ENCODE data around the gene PTPN6.

PTPN6 gene

DNA sequence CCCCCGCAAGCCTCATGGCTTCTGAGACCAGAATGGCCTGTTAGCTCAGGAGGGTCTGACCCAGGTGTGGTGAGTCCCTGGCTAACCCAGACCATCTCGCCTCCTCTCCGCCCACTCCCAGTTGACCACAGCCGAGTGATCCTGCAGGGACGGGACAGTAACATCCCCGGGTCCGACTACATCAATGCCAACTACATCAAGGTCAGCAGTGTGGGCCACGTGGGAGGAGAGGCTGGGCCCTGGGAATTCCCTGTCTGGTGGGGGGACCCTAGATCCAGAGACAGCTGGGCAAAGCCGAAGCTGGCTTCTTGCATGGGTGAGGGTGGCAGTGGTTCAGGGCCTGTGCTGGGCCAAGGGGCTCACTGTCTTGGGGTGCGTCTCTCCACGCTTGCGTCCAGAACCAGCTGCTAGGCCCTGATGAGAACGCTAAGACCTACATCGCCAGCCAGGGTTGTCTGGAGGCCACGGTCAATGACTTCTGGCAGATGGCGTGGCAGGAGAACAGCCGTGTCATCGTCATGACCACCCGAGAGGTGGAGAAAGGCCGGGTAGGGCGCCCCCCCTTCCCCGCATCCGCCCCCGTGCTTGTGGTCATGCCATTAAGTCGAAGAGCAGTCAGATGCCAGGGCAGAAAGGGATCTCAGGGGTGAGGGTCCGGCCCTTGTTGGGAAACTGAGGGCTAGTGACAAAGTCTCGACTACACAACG, 5.0 kb downstream of the PTPN6 start:
- no peak for DNase-seq (ENCODE audit: low spot score)

DNA sequence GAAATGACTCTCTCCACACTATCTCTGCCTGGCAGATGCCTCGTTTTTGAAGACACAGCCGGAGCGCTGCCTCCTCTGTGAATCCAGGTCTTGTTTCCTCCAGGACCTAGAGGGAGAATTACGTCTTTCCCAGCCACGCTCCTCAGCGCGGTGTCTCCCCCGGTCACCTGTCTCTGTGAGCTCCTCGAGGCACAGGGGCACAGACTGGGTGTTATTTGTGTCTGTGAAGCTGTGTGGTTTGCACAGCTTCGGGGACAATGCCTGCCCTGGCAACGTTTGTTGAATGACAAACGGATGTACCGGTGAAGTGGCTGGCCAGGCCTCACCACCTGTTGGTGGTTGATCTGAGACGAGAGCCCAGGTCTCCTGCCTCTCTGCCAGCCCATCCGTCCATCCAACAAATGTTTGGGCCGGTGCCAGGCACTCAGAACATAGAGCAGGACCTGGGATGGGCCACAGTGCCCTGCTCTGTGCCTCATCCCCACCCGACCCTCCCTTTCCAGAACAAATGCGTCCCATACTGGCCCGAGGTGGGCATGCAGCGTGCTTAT, 6.1 kb downstream of the PTPN6 start:
- DNase-seq (ENCODE audit: low spot score), result no peak

DNA sequence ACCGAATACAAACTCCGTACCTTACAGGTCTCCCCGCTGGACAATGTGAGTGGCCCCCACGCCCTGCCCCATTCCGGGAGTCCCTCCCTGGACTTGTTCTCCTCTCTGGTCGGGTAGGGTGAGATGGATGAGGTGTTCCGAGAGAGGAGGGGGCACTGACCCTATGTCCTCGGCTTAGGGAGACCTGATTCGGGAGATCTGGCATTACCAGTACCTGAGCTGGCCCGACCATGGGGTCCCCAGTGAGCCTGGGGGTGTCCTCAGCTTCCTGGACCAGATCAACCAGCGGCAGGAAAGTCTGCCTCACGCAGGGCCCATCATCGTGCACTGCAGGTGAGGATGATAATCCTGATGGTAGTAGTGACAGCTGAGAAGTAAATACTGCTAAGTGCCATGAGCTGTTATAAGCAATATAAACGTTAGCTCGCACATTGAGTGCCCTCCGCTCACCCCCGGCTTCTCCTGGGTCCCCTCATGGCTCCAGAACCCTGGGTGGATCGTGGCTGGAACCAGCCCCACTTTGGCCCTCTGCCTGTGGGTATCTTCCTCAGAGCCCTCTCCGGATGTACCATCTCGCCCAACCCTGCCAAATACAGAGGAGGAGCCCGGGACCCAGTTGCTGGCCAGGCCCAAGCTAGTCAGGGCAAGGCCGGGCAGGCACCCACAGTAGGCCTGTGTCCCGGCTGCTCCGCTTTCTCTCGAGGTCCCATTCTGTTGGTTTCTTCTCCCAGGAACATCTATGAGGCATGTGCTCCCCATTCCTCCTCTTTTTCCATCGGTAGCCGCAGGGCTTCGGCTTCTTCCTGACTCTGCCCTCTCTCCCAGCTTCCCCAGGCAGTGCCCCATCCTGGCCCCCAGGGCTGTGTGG, 6.8 kb downstream of the PTPN6 start:
- no peak for DNase-seq (ENCODE audit: low spot score)

GRCh38 chr12:6958609-6959057, 7.5 kb downstream of the PTPN6 start:
- no peak for DNase-seq (ENCODE audit: low spot score)

- no peak for DNase-seq (ENCODE audit: low spot score)
Measured at GRCh38 chr12:6959058-6959804, 8.1 kb downstream of the PTPN6 start.

DNA sequence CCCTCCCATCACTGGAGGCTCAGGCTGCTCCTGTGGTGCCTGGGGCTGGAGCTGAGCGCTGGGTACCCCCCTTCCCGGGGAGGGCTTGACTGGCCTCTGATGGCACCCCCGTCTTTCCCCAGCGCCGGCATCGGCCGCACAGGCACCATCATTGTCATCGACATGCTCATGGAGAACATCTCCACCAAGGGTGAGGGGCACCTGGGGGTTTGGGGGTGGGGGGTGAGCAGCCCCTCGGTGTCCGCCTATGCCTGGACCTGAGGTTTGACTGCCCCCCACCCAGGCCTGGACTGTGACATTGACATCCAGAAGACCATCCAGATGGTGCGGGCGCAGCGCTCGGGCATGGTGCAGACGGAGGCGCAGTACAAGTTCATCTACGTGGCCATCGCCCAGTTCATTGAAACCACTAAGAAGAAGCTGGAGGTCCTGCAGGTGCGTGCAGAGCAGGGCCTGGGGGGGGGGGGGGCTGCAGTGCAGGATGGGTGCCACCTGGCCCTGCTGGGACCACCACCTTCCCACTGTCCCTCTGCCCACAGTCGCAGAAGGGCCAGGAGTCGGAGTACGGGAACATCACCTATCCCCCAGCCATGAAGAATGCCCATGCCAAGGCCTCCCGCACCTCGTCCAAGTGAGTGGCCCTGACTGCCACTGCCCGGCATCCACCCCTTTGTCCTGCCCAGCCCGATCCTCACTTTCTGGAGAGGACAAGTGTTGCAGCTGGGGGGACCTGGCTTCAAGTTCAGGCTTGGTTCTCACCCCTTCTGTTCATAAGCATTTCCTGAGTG, 8.8 kb downstream of the PTPN6 start:
- no peak for DNase-seq (ENCODE audit: low spot score)

GRCh38 chr12:6960593-6961277, 9.6 kb downstream of the PTPN6 start:
- DNase-seq (ENCODE audit: low spot score), result no peak

GRCh38 chr12:6961278-6961694, 10.1 kb downstream of the PTPN6 start:
- peak; percentile 37 for DNase-seq (ENCODE audit: low spot score)

DNA sequence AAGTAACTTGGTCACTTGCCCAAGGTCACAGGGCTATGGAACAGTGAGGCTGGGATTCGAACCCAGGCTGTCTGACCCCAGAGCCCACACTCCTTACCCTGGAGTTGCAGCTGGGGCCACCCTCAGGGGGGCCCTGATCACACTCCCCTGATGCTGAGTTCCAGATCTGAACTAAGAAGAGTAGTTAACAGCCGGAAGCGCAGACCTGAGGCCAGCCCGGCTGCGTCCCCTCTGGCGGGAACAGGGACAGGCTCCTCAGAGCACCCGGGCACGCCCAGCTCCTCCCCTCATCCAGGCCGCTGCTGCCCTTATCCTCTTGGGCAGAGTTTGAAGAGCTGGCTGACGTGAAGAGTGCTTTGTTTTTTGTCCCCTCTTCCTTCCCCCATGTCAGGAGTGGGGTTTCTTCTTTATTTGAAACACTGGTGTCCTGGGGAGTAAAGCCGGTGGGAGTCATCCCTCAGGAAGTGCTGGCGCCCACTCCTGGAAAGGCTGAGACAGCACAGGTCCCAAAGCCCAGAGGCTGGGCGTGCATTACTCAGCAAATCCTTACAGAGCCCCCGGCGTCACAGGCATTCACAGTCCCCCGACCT, 10.6 kb downstream of the PTPN6 start:
- peak; percentile 87 for DNase-seq (ENCODE audit: low spot score)

- peak; percentile 35 for DNase-seq (ENCODE audit: low spot score)
Measured at GRCh38 chr12:6962285-6963015, 11.3 kb downstream of the PTPN6 start.

- peak; percentile 77 for DNase-seq (ENCODE audit: low spot score)
Measured at GRCh38 chr12:6963016-6963731, 12.0 kb downstream of the PTPN6 start.

DNA sequence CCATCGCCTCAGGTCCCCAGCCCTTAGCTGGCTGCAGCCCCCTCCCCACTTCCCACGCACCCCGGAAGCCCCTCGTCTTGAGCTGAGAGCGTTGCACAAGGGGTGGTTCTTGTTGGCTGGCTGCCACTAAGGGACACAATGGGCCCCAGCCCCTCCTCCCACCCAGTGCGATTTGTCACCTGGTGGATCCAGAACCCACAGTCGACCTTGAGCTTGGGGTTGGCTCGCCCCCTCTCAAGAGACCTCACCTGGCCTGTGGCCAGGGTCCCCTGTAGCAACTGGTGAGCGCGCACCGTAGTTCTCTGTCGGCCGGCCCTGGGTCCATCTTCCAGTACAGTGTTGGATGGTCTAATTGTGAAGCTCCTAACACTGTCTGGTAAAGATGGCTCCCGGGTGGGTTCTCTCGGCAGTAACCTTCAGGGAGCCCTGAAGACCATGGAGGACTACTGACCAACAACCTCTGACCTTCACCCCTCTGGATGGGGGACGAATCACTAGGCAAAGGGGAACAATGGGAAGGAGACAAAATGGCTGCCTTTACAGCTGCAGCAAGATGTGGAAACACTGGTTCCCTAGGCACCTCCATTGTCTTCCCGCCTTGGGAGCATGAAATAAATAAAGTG, 12.7 kb downstream of the PTPN6 start:
- no peak for DNase-seq (ENCODE audit: low spot score)

- no peak for DNase-seq (ENCODE audit: low spot score)
Measured at GRCh38 chr12:6964605-6965025, 13.5 kb downstream of the PTPN6 start.

GRCh38 chr12:6965026-6965661, 14.0 kb downstream of the PTPN6 start:
- DNase-seq (ENCODE audit: low spot score), result peak; percentile 86

DNA sequence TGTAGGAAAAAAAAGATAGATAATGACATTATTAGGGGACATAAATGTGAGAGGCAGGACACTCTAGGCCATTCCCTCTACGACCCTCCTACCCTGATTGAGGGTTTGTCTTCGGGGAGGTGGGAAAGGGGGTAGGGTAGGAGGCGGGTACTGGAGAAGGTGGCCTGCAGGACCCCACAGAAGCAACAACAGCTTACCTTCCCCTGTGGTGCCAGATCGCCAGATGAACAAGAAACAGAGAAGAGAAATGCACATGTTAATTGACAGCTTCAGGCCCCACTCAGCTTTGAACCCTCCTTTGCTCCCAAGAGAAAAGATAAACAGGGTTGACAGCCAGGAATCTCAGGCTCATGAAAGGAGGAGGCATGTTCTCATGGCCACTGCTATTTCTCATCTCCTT, 14.6 kb downstream of the PTPN6 start:
- no peak for DNase-seq (ENCODE audit: low spot score)

DNA sequence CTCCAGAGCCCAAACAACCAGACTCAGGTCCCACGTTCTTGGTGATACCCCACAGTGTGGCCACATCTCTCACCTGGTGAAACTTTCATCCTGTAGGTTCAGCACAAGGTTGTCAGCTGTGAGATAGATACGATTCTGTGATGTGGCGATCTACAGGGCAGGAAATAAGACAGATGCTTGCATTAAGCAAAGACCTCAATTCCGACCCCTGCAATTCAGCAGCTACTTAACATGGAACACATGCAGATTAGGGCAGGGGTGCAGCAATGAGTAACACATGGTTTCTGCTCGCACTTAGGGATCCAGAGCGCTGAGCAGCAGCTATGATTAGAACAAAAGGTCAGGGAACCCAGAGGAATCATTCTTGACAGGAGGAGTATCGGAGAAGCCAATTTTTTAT, 15.2 kb downstream of the PTPN6 start:
- no peak for DNase-seq (ENCODE audit: low spot score)

DNA sequence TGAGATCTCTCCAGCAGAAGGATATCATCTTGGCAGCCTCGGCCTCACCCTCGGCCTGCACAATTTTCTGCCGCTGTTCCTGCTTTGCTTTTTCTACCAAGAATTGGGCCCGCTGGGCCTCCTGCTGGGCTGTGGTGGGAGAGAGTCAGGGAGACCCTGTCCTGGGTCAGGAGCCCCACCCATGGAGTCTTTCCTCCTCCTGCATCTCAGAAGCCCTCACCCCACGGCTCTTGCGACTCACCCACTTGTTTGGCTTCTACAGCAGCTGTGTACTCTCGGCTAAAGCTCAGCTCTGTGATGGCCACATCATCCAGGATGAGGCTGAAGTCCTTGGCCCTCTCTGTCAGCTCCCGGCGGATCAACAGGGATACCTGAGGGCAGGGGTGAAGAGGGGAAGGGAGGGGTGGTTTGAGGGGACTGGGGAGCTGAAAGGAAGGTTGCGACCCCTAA, 16.5 kb downstream of the PTPN6 start:
- DNase-seq (ENCODE audit: low spot score), result no peak

DNA sequence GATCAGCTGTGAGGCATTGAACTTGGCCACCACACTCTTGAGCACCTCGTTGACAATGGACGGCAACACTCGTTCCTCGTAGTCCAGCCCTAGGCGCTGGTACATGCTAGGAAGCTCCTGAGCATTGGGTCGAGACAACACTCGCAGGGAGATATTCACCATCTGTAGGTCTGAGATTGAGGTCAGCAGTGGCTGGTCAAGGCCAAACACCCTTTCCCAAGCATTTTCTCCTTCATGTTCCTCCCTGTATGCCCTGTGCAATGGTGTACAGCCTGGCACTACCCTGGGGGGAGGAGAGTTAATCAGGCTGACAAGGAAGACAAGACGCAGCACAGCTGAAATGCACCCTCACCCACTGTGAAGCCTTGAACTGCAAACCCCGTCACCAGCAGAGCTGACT, 17.3 kb downstream of the PTPN6 start:
- DNase-seq (ENCODE audit: low spot score), result no peak
